RPMI7951 (cell line): Measurements from ENCODE around the gene PRDM7. TPM values are rescaled to one million over a fixed set of nuclear protein-coding genes. Genes with fewer than 3 reads are reported as not detected.
A peak's percentile ranks its signal among the peaks of the same experiment; 100 is the strongest.
"Not testable (repeated sequence)": the region's sequence is repeated elsewhere in the genome, so short reads cannot be mapped to it uniquely, and the experiment has no call there.

Experiments used
- DNase-seq: peaks from one replicate; pipeline ENCODE4 v3.0.0-alpha.2; 2012; ENCODE audit warnings: low read depth
- total RNA-seq: library from RNA; depleted of rRNA; stranded (reverse); fragments of >200 nt; shearing (Covaris generic); gene quantifications from 2 replicates; pipeline ENCODE4 v1.2.3, GENCODE V29; 2014

Gene PRDM7
- total RNA-seq, 1 experiment from 2014 or later = not detected

- DNase-seq = no peak
Measured at GRCh38 chr16:90072442-90073105, 4.6 kb downstream of the PRDM7 start.

GRCh38 chr16:90070440-90070839 is 6.7 kb downstream of the PRDM7 start:
- no peak for DNase-seq

- DNase-seq = no peak
Measured at GRCh38 chr16:90061437-90061836, 15.7 kb downstream of the PRDM7 start.

GRCh38 chr16:90057738-90058173 is 19.4 kb downstream of the PRDM7 start:
- DNase-seq = peak; percentile 72

- not testable (repeated sequence) for DNase-seq
Measured at GRCh38 chr16:90056521-90056920, 20.6 kb downstream of the PRDM7 start.

- DNase-seq = no peak
Measured at GRCh38 chr16:90055371-90055770, 21.8 kb downstream of the PRDM7 start.

GRCh38 chr16:90054554-90054953 is 22.6 kb downstream of the PRDM7 start:
- no peak for DNase-seq

- no peak for DNase-seq
Measured at GRCh38 chr16:90053902-90054500, 23.1 kb downstream of the PRDM7 start.

- DNase-seq = no peak
Measured at GRCh38 chr16:90050969-90051368, 26.2 kb downstream of the PRDM7 start.

GRCh38 chr16:90048737-90049330 is 28.3 kb downstream of the PRDM7 start:
- no peak for DNase-seq

GRCh38 chr16:90048347-90048722 is 28.8 kb downstream of the PRDM7 start:
- DNase-seq = no peak

- no peak for DNase-seq
Measured at GRCh38 chr16:90047714-90048346, 29.3 kb downstream of the PRDM7 start.

- DNase-seq = peak; percentile 28
Measured at GRCh38 chr16:90046971-90047713, 30.0 kb downstream of the PRDM7 start.

- DNase-seq = no peak
Measured at GRCh38 chr16:90046122-90046970, 30.8 kb downstream of the PRDM7 start.

GRCh38 chr16:90044111-90044551 is 33.0 kb downstream of the PRDM7 start:
- DNase-seq = no peak

- no peak for DNase-seq
Measured at GRCh38 chr16:90043526-90043925, 33.6 kb downstream of the PRDM7 start.

GRCh38 chr16:90042946-90043514 is 34.1 kb downstream of the PRDM7 start:
- no peak for DNase-seq

- no peak for DNase-seq
Measured at GRCh38 chr16:90041896-90042473, 35.1 kb downstream of the PRDM7 start.

GRCh38 chr16:90040152-90041023 is 36.7 kb downstream of the PRDM7 start:
- DNase-seq = no peak
